Activated B cell treated with CpG ODN at 0.5 μM for 24 hours (primary cell): ENCODE results near the gene LETM1. TPM values are rescaled to one million over a fixed set of nuclear protein-coding genes. Genes with fewer than 3 reads are reported as not detected.

Source experiments
- total RNA-seq: library from RNA; stranded (reverse); gene quantifications from 2 replicates; pipeline ENCODE4 v1.2.3, GENCODE V29; 2022

The LETM1 gene
- total RNA-seq, 1 donor from 2014 or later = 60.3 TPM

Other genes starting within 250 kb of the LETM1 start
- gene FAM53A, start 171.8 kb downstream of the LETM1 start, total RNA-seq = 0.81 and 1.2 TPM in 2 replicates
- gene SLBP, start 143.8 kb downstream of the LETM1 start, total RNA-seq = 34.0 and 37.8 TPM in 2 replicates
- gene TMEM129, start 134.8 kb downstream of the LETM1 start, total RNA-seq = 23.6 and 23.7 TPM in 2 replicates
- 16.1 and 20.5 TPM in 2 replicates for gene TACC3, start 134.6 kb downstream of the LETM1 start, total RNA-seq
- gene FGFR3, start 62.9 kb downstream of the LETM1 start, total RNA-seq = 0.10 and 0.40 TPM in 2 replicates
- 40.3 and 44.6 TPM in 2 replicates for gene NSD2, start 15.2 kb upstream of the LETM1 start, total RNA-seq
- gene NELFA, start 152.8 kb upstream of the LETM1 start, total RNA-seq = 44.7 and 49.9 TPM in 2 replicates
- 0.15 and 0.24 TPM in 2 replicates for gene NAT8L, start 203.2 kb upstream of the LETM1 start, total RNA-seq